ENCODE data around the gene ASB2.
A peak's percentile ranks its signal among the peaks of the same experiment; 100 is the strongest.

The ASB2 gene

DNA sequence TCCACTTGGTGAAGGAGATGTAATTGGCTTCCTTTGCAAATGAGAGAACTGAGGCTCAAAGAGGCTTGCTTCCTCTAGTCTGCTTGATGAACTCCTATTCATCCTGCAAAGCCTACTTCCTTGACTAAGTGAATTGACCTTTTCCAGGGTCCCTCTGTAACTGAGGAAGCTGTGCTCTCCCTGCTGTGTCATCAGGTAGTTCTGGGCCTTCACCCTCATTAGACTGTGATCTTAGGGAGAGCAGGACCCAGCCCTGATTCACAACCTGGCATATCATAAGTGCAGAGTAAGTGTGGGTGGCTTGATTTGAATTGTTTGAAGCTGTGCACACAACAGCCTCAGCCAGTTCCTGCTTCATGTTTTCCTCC is 16.3 kb downstream of the ASB2 start:
- Histone ChIP-seq H3K9me3 (no peaks in the 10 kb centered on the region), H3K4me1 (no peaks in the 10 kb centered on the region), H3K36me3 (no peaks in the 10 kb centered on the region), H3K4me3 (ENCODE audit: low read depth, low read length) (no peak overlapping the region), H3K27me3 (no peaks in the 10 kb centered on the region)
- TF ChIP-seq, protein P1, sequence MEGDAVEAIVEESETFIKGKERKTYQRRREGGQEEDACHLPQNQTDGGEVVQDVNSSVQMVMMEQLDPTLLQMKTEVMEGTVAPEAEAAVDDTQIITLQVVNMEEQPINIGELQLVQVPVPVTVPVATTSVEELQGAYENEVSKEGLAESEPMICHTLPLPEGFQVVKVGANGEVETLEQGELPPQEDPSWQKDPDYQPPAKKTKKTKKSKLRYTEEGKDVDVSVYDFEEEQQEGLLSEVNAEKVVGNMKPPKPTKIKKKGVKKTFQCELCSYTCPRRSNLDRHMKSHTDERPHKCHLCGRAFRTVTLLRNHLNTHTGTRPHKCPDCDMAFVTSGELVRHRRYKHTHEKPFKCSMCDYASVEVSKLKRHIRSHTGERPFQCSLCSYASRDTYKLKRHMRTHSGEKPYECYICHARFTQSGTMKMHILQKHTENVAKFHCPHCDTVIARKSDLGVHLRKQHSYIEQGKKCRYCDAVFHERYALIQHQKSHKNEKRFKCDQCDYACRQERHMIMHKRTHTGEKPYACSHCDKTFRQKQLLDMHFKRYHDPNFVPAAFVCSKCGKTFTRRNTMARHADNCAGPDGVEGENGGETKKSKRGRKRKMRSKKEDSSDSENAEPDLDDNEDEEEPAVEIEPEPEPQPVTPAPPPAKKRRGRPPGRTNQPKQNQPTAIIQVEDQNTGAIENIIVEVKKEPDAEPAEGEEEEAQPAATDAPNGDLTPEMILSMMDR (IDR thresholded peaks at IDR 0.05; ENCODE audit: low read depth, low read length), result no peak
- no peak for DNase-seq

DNA sequence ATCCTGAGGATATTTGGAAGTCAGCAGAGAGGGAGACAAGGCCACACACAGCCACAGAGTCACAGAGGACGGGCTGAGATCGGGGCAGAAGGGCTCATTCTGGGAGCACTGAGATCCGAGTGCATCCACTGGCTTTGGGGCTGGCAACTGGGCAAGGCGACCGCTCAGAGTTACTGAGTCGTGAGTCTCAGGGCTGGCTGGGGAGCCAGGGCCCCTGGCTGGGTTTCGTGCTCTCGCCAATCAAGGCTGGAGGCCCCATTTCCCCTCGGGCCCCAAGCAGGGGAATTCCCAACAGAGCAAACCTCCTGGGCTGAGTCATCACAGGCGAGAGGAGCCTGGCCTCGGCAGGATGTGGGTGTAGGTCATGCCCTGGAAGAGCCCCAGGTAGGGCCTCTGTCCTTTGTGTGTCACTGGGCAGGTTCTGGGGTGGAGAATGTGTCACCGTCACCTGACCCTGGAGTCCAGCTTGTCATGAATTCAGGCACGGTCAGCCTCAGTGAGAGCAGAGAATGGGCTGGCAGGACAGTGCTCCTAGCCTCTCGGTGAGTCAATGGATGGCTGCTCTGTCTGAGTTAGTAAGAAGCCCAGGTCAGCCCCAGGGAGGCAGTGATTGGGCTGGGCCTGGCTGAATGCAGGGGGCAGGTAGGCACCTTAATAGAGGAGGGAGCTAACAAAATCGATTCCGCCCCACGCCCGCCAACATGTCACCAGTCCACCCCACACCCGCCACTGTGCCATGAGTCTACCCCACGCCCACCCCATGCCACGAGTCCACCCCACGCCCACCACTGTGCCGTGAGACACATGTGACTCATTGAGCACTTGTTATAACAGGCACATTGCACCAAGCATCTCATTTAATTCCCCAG is 16.9 kb downstream of the ASB2 start:
- no peaks in the 10 kb centered on the region for H3K9me3 ChIP-seq
- no peaks in the 10 kb centered on the region for H3K4me1 ChIP-seq
- H3K36me3 ChIP-seq, result no peaks in the 10 kb centered on the region
- TF ChIP-seq, protein P1 (IDR thresholded peaks at IDR 0.05; ENCODE audit: low read depth, low read length), result no peak
- H3K27me3 ChIP-seq, result no peaks in the 10 kb centered on the region
- H3K4me3 ChIP-seq (ENCODE audit: low read depth, low read length), result no peak overlapping the region
- peak; percentile 39 for DNase-seq

DNA sequence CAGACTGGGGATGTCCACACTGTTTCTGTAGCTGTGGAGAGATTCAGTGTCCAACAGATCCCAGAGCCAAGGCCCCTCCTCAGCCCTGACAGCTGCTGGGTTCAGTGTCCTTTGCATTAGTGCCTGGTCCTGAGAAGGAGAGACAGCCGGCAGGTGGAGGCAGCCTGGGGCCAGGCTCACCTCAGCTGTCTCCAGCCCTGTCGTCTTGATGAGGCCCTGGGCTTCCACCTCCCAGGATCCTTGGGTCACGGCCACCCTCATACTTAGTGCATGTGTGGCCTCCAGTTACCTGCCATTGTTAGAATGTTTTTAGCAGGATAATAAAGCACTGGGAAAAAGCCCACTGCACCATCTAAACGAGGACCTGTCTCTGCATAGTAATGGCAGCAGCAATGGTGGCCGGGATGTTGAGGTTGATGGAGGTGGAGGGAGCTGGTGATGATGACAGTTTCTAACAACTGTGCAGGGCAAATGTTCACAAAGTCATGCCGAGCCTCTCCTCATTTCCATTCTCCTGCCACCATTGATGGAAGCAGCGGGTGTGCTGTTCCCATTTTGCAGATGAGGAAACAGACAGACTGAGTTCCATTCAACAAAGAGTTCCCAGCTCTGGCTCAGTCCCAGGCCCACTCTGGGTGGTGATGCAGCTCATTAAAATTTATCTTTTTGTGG is 17.7 kb downstream of the ASB2 start:
- no peaks in the 10 kb centered on the region for H3K36me3 ChIP-seq
- no peaks in the 10 kb centered on the region for H3K27me3 ChIP-seq
- TF ChIP-seq, protein P1 (IDR thresholded peaks at IDR 0.05; ENCODE audit: low read depth, low read length), result no peak
- H3K9me3 ChIP-seq, result no peaks in the 10 kb centered on the region
- DNase-seq, result no peak
- H3K4me3 ChIP-seq (ENCODE audit: low read depth, low read length), result no peak overlapping the region
- no peaks in the 10 kb centered on the region for H3K4me1 ChIP-seq

DNA sequence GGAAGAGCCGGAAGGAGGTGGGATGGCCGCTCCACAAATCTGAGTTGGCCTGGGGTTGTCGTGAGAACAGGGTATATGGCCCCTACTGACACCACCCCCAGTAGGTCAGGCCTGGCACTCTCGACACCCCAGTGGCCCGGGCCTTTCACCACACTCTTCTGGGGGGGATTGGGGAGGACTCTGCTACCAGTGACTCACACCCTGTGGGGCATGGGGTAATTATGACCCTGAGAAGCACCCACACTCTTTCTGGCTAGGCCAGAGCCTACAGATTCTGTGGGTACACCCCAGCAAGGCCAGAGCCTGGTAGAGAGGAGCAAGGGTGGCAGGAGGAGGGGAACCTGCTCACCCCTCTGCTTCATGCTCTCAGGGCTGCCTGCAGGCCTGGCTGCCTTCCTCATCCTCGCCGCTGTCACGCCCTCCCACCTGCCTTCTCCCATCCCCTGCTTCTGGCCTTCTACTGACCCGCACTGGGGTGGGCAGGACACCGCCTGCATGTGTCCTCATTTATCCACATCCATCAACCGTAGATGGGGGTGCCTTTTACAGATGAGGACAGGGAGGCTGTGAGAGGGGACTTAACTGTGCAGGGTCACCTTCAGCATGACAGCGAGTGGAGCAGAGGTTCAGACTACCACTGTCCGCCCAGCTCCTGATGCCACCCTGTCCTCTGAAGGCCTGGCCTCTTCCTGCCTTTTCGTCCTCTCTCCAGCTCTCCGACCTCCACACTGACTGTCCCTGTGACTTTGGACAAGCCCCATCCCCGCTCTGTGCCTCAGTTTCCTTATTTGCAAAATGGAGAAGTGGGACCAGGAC is 18.4 kb downstream of the ASB2 start:
- Histone ChIP-seq H3K36me3 (no peaks in the 10 kb centered on the region), H3K9me3 (no peaks in the 10 kb centered on the region), H3K27me3 (no peaks in the 10 kb centered on the region), H3K4me1 (no peaks in the 10 kb centered on the region), H3K4me3 (ENCODE audit: low read depth, low read length) (no peak overlapping the region)
- TF ChIP-seq, protein P1 (IDR thresholded peaks at IDR 0.05; ENCODE audit: low read depth, low read length), result no peak
- DNase-seq, result no peak

DNA sequence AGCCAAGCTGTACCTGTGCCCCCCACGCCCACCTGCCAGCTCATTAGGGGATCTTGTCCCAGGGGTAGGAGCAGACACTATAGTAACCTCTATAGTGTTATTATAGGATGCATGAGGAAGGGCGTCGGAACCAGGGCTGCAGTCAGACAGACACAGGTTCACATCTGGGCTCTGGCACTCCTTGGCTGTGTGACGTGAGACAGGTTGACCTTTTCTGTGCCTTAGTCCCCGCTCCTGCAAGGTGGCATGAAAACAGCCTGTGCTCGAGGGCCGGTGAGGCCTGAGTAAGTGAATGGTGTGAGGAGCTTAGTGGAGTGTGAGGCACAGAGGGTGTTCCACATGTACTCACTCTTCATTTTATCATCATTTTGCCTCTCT is 19.0 kb downstream of the ASB2 start:
- no peaks in the 10 kb centered on the region for H3K4me1 ChIP-seq
- no peaks in the 10 kb centered on the region for H3K27me3 ChIP-seq
- H3K9me3 ChIP-seq, result no peaks in the 10 kb centered on the region
- H3K4me3 ChIP-seq (ENCODE audit: low read depth, low read length), result no peak overlapping the region
- H3K36me3 ChIP-seq, result no peaks in the 10 kb centered on the region
- no peak for DNase-seq
- TF ChIP-seq, protein P1 (IDR thresholded peaks at IDR 0.05; ENCODE audit: low read depth, low read length), result no peak
